ENCODE data around the gene GALNT10.

DNA sequence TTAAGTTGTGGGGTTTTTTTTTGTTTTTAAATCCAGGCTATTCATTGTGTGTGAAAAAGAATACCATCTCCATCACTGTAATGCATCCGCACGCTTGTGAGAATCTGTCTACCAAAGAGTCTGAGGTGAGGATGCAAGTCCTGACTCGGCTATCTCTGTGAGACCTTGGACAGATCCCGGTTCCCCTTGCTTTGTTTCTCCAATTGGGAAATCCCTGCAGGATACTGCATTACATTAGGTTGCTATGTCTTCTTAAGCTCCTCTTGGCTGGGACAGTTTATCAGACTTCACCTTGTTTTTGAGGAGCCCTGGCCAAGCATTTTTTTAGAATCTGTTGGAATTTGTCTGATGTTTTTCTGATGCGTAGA lies 46.8 kb downstream of the GALNT10 start:
- TF ChIP-seq POLR2A (IDR thresholded peaks at IDR 0.05; ENCODE audit: low read length) (no peak), FOXS1 (CRISPR knock-in tag; IDR thresholded peaks at IDR 0.05) (no peak), NPAS2 (CRISPR knock-in tag; IDR thresholded peaks at IDR 0.05; ENCODE audit: borderline replicate concordance) (no peak), MAFK (IDR thresholded peaks at IDR 0.05; ENCODE audit: partially characterized antibody) (no peak), ESRRA (IDR thresholded peaks at IDR 0.05; ENCODE audit: borderline replicate concordance, low read length) (no peak), CEBPB (IDR thresholded peaks at IDR 0.05) (no peak)
- TF ChIP-seq, protein P1, sequence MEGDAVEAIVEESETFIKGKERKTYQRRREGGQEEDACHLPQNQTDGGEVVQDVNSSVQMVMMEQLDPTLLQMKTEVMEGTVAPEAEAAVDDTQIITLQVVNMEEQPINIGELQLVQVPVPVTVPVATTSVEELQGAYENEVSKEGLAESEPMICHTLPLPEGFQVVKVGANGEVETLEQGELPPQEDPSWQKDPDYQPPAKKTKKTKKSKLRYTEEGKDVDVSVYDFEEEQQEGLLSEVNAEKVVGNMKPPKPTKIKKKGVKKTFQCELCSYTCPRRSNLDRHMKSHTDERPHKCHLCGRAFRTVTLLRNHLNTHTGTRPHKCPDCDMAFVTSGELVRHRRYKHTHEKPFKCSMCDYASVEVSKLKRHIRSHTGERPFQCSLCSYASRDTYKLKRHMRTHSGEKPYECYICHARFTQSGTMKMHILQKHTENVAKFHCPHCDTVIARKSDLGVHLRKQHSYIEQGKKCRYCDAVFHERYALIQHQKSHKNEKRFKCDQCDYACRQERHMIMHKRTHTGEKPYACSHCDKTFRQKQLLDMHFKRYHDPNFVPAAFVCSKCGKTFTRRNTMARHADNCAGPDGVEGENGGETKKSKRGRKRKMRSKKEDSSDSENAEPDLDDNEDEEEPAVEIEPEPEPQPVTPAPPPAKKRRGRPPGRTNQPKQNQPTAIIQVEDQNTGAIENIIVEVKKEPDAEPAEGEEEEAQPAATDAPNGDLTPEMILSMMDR (IDR thresholded peaks at IDR 0.05) = no peak
- TF ChIP-seq, protein P2, sequence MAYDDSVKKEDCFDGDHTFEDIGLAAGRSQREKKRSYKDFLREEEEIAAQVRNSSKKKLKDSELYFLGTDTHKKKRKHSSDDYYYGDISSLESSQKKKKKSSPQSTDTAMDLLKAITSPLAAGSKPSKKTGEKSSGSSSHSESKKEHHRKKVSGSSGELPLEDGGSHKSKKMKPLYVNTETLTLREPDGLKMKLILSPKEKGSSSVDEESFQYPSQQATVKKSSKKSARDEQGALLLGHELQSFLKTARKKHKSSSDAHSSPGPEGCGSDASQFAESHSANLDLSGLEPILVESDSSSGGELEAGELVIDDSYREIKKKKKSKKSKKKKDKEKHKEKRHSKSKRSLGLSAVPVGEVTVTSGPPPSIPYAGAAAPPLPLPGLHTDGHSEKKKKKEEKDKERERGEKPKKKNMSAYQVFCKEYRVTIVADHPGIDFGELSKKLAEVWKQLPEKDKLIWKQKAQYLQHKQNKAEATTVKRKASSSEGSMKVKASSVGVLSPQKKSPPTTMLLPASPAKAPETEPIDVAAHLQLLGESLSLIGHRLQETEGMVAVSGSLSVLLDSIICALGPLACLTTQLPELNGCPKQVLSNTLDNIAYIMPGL (CRISPR knock-in tag; IDR thresholded peaks at IDR 0.05; ENCODE audit: borderline replicate concordance) = no peak
- TF ChIP-seq, protein P3, sequence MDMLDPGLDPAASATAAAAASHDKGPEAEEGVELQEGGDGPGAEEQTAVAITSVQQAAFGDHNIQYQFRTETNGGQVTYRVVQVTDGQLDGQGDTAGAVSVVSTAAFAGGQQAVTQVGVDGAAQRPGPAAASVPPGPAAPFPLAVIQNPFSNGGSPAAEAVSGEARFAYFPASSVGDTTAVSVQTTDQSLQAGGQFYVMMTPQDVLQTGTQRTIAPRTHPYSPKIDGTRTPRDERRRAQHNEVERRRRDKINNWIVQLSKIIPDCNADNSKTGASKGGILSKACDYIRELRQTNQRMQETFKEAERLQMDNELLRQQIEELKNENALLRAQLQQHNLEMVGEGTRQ (IDR thresholded peaks at IDR 0.05) = no peak
- TF ChIP-seq, protein P4, sequence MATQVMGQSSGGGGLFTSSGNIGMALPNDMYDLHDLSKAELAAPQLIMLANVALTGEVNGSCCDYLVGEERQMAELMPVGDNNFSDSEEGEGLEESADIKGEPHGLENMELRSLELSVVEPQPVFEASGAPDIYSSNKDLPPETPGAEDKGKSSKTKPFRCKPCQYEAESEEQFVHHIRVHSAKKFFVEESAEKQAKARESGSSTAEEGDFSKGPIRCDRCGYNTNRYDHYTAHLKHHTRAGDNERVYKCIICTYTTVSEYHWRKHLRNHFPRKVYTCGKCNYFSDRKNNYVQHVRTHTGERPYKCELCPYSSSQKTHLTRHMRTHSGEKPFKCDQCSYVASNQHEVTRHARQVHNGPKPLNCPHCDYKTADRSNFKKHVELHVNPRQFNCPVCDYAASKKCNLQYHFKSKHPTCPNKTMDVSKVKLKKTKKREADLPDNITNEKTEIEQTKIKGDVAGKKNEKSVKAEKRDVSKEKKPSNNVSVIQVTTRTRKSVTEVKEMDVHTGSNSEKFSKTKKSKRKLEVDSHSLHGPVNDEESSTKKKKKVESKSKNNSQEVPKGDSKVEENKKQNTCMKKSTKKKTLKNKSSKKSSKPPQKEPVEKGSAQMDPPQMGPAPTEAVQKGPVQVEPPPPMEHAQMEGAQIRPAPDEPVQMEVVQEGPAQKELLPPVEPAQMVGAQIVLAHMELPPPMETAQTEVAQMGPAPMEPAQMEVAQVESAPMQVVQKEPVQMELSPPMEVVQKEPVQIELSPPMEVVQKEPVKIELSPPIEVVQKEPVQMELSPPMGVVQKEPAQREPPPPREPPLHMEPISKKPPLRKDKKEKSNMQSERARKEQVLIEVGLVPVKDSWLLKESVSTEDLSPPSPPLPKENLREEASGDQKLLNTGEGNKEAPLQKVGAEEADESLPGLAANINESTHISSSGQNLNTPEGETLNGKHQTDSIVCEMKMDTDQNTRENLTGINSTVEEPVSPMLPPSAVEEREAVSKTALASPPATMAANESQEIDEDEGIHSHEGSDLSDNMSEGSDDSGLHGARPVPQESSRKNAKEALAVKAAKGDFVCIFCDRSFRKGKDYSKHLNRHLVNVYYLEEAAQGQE (IDR thresholded peaks at IDR 0.05) = no peak; the same call in 1 of the 2 replicates
